Measurements from ENCODE around the gene ZNF148. TPM values are rescaled to one million over a fixed set of nuclear protein-coding genes. Genes with fewer than 3 reads are reported as not detected.
A peak's percentile ranks its signal among the peaks of the same experiment; 100 is the strongest.

ZNF148 gene
- total RNA-seq, 4 donors from 2014 or later: 32.4 to 50.7 (median 39.4) TPM

DNA sequence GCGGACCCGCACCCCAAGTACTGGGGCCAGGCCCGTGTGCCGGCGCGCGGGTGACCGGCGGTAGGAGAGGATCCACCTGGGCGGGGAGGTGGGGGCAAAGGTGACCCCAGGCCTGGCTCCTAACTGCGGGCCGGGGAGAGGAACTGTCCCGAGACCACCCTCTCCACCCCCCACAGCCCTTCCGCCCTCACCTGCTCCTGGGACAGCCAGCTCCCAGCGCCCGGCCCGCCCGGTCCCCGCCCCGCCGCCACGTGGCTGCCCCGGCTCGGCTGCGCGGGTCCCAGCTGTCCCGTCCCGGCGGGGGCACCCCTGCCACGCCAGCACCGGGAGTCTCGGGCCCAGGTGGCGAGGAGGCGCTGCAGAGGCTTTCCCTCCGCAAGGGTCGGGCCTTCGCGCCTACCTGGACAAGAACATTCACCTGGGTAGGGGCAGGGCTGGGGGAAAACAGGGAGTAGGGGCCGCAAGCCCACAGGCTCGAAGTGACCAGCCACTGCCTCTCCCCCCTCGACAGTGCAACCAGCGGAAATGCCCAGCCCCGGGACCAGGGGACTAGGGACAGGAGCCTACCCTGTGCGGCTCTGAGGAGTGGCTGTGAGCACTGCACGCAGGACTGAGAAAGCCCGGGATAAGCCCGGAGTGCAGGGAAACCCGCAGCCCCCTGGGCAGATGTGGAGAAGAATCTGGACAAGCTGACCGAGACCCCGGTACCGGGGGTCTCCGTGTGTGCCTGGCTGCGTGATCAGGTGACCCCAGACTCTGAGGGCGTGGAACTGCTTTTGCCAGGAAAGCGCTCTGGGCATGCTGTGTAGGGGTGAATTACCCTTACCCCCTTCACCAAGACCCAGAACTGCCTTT is 162.4 kb downstream of the ZNF148 start, which contains the start of gene SLC12A8:
TSS of gene SLC12A8 (minus strand) at position 240 of the 855 bp plus-strand sequence. CDS start 1,399 bp downstream, outside the sequence.
- no peaks in the 10 kb centered on the region for H3K9me3 ChIP-seq
- H3K4me1 ChIP-seq: peaks cover 0 to 14% (median 11%) of the 10 kb centered on the region in 3 donors
- H3K27me3 ChIP-seq: peaks cover 39% of the 10 kb centered on the region
- peak within 1 kb of the TSS; percentile 4 to 57 for H3K4me3 ChIP-seq
- no peaks in the 10 kb centered on the region for H3K36me3 ChIP-seq
- WGBS, 2 donors (ENCODE audit: low coverage in 1 of 2): 0% methylated on average over 1 of the region's 55 CpGs; no CpG with 5 or more reads in 1 of the 2 donors
- peak; percentile 39 for ATAC-seq
- H3K27ac ChIP-seq: no peak within 1 kb of the TSS
- TF ChIP-seq CTCF (IDR thresholded peaks at IDR 0.05) (no peak), EP300 (IDR thresholded peaks at IDR 0.05) (no peak), POLR2A (IDR thresholded peaks at IDR 0.05) (no peak), POLR2AphosphoS5 (IDR thresholded peaks at IDR 0.05) (no peak)

DNA sequence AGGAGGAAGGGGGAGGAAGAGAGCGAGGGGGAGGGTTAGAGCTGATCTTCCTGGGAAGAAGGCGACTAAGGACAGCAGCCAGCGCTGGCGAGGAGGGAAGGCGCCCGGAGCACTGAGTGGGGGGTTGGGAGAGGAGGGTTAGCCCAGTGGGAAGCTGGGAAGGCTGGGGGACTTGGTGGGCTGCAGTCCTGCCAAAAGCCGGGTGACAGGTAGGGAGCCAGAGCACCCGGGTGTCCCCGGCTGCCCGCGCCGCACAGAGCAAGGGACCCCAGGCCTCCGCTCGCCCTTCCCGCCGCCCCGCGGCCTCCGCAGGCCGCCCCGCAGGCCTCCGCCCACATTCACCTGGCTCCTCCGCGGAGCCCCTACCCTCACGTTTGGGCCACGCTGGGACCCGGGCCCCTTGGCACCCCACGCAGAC is 163.0 kb downstream of the ZNF148 start:
- H3K36me3 ChIP-seq: no peaks in the 10 kb centered on the region
- peak overlapping the region; percentile 4 to 57 for H3K4me3 ChIP-seq
- no peaks in the 10 kb centered on the region for H3K9me3 ChIP-seq
- no peak for ATAC-seq
- H3K4me1 ChIP-seq: peaks cover 0 to 14% (median 11%) of the 10 kb centered on the region in 3 donors
- peaks cover 39% of the 10 kb centered on the region for H3K27me3 ChIP-seq
- 0 to 5% methylated on average over 1 to 4 of the region's 28 CpGs for whole genome bisulfite sequencing, 2 donors (ENCODE audit: low coverage in 1 of 2)
- TF ChIP-seq CTCF (IDR thresholded peaks at IDR 0.05) (no peak), EP300 (IDR thresholded peaks at IDR 0.05) (no peak), POLR2A (IDR thresholded peaks at IDR 0.05) (no peak), POLR2AphosphoS5 (IDR thresholded peaks at IDR 0.05) (no peak)
- no peak overlapping the region for H3K27ac ChIP-seq

- Histone ChIP-seq H3K27me3 (peaks cover 39% of the 10 kb centered on the region), H3K9me3 (no peaks in the 10 kb centered on the region), H3K27ac (no peak overlapping the region), H3K36me3 (no peaks in the 10 kb centered on the region), H3K4me3 (peak overlapping the region in 1 of 2 donors; percentile 57), H3K4me1 (peaks cover 0 to 14% (median 11%) of the 10 kb centered on the region in 3 donors)
- WGBS, 2 donors (ENCODE audit: low coverage in 1 of 2): 67 to 100% methylated on average over 2 to 5 of the region's 11 CpGs
- TF ChIP-seq CTCF (IDR thresholded peaks at IDR 0.05): no peak
- no peak for TF ChIP-seq POLR2A (IDR thresholded peaks at IDR 0.05)
- TF ChIP-seq POLR2AphosphoS5 (IDR thresholded peaks at IDR 0.05): no peak
- no peak for TF ChIP-seq EP300 (IDR thresholded peaks at IDR 0.05)
- ATAC-seq: no peak
Measured at GRCh38 chr3:125211523-125212090, 163.5 kb downstream of the ZNF148 start.

DNA sequence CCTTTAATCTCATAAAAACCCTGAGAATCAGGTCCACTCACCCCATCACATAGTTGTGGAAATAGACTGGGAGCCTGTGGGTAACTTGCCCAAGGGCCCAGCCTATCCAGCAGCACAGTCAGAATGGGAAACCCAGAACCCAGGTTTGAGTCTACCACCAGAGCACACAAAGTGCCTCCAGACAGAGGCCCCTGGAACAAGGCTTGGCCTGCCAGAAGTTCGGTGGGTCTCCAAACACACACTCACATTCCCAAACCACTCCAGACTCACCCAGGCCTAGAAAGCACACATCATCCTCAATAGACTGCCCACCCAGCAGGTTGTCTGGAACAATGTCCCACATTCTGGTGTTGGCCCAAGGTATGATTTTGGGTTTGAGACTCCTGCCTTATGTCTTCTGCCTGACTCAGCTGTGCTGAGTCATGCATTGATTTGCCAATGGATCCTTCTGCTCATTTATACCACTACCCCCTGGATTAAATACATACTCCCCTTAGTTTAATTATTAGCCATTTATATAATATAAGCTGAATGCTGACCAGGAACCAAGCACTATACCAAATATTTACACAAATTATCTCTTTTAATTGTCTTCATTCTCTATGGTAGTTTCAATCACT is 167.1 kb downstream of the ZNF148 start:
- no peaks in the 10 kb centered on the region for H3K36me3 ChIP-seq
- H3K27me3 ChIP-seq: peaks cover 20% of the 10 kb centered on the region
- no peaks in the 10 kb centered on the region for H3K9me3 ChIP-seq
- H3K27ac ChIP-seq: no peak overlapping the region
- WGBS, 2 donors (ENCODE audit: low coverage in 1 of 2): 100% methylated on average over 1 of the region's 1 CpG
- no peak for ATAC-seq
- peaks cover 0 to 14% (median 11%) of the 10 kb centered on the region in 3 donors for H3K4me1 ChIP-seq
- TF ChIP-seq CTCF (IDR thresholded peaks at IDR 0.05): no peak
- no peak for TF ChIP-seq POLR2AphosphoS5 (IDR thresholded peaks at IDR 0.05)
- no peak for TF ChIP-seq EP300 (IDR thresholded peaks at IDR 0.05)
- no peak for TF ChIP-seq POLR2A (IDR thresholded peaks at IDR 0.05)
- H3K4me3 ChIP-seq: no peak overlapping the region
